H1 (cell line): ENCODE measurements around the gene FHIT.

Source experiments
- ASH2L ChIP-seq: fragments of 200-600, 300-600 bp; sonication (generic); IDR thresholded peaks from one replicate; pipeline ENCODE4 v1.7.1; 2017; ENCODE audit warnings: low read length
- CTCF ChIP-seq, 3 experiments: IDR thresholded peaks; 1 replicate in 2 of 3; 2 replicates in 1 of 3; pipeline versions ENCODE4 v1.5.1 to v1.6.1; 2011; ENCODE audit warnings: low read length in 3 of 3, mild to moderate bottlenecking in 3 of 3, inconsistent platforms in 2 of 3, low read depth in 1 of 3, moderate library complexity in 1 of 3; ENCODE audit not compliant: insufficient read depth in 1 of 3; ENCODE audit errors: control extremely low read depth in 1 of 3
- FOSL1 ChIP-seq: IDR thresholded peaks from 2 replicates; pipeline ENCODE4 v1.6.1; 2011; ENCODE audit warnings: mild to moderate bottlenecking, low read depth, low read length, moderate library complexity; ENCODE audit not compliant: insufficient read depth
- RAD21 ChIP-seq, 2 experiments: IDR thresholded peaks in 1 of 2; conservative IDR thresholded peaks in 1 of 2; 2 replicates each; pipeline ENCODE4 v1.6.1; 2011; ENCODE audit warnings: low read depth in 2 of 2, low read length in 2 of 2, improper control_type of control experiment in 1 of 2, inconsistent platforms in 1 of 2, mild to moderate bottlenecking in 1 of 2, moderate library complexity in 1 of 2
- ZNF274 ChIP-seq: IDR thresholded peaks from 2 replicates; pipeline ENCODE4 v1.7.0; 2012; ENCODE audit warnings: low read length, borderline replicate concordance; ENCODE audit errors: extremely low read depth

- TF ChIP-seq CTCF (IDR thresholded peaks at IDR 0.05; ENCODE audit: control extremely low read depth in 1 of 3, insufficient read depth in 1 of 3, low read depth in 1 of 3, low read length in 3 of 3) (no peak), ZNF274 (no peak), FOSL1 (no peak), RAD21 (IDR thresholded peaks at IDR 0.05 in 1 of 2, conservative IDR thresholded peaks at IDR 0.05 in 1 of 2; ENCODE audit: low read depth in 2 of 2, low read length in 2 of 2) (no peak), ASH2L (no peak)
Observed at GRCh38 chr3:60448696-60449095, 802.6 kb downstream of the FHIT start.
